DND-41 (cell line): ENCODE data around the gene CACNB2.

Source experiments
- ATAC-seq: fragments of 200-7000 bp; cut with Tn5 transposase; 3 replicates; pipeline ENCODE4 v1.9.1; 2021; ENCODE audit warnings: low read depth; ENCODE audit not compliant: insufficient read depth
- DNase-seq: peaks from one replicate; pipeline ENCODE4 v3.0.0-alpha.2; 2020
- H2AFZ ChIP-seq: 2 replicates; pipeline ENCODE4 v1.6.0; 2012; ENCODE audit warnings: low read depth, low read length
- H3K27ac ChIP-seq: 2 replicates; pipeline ENCODE4 v1.5.1; 2012; ENCODE audit warnings: low read length, inconsistent platforms
- H3K27me3 ChIP-seq: fragments of 200-600 bp; sonication (generic); 2 replicates; pipeline ENCODE4 v1.6.0; 2012; ENCODE audit warnings: low read length, mild to moderate bottlenecking, inconsistent platforms; ENCODE audit not compliant: insufficient read depth, poor library complexity
- H3K36me3 ChIP-seq: 2 replicates; pipeline ENCODE4 v1.5.1; 2012; ENCODE audit warnings: low read length, inconsistent platforms; ENCODE audit not compliant: insufficient read depth
- H3K4me1 ChIP-seq: 2 replicates; pipeline ENCODE4 v1.5.1; 2012; ENCODE audit warnings: mild to moderate bottlenecking, low read length; ENCODE audit not compliant: insufficient read depth
- H3K4me2 ChIP-seq: 2 replicates; pipeline ENCODE4 v1.6.0; 2012; ENCODE audit warnings: mild to moderate bottlenecking, moderate library complexity, low read length, inconsistent platforms; ENCODE audit not compliant: insufficient read depth
- H3K4me3 ChIP-seq, 2 experiments: fragments of 200-600 bp in 1 of 2; shearing (Covaris generic) in 1 of 2; 2 replicates each; pipeline ENCODE4 v1.5.1; 2012 to 2016; ENCODE audit warnings: inconsistent platforms in 2 of 2, low read length in 2 of 2, mild to moderate bottlenecking in 2 of 2, low read depth in 1 of 2, moderate library complexity in 1 of 2
- H3K79me2 ChIP-seq: 2 replicates; pipeline ENCODE4 v1.6.0; 2012; ENCODE audit warnings: low read length, inconsistent platforms; ENCODE audit not compliant: insufficient read depth
- H3K9ac ChIP-seq: 2 replicates; pipeline ENCODE4 v1.6.0; 2012; ENCODE audit warnings: low read depth, mild to moderate bottlenecking, inconsistent platforms, low read length, moderate library complexity
- H3K9me3 ChIP-seq: 2 replicates; pipeline ENCODE4 v1.5.1; 2012; ENCODE audit warnings: low read length, moderate library complexity, mild to moderate bottlenecking, inconsistent platforms; ENCODE audit not compliant: insufficient read depth, severe bottlenecking
- H4K20me1 ChIP-seq: 2 replicates; pipeline ENCODE4 v1.6.0; 2012; ENCODE audit warnings: low read length; ENCODE audit not compliant: insufficient read depth
- EZH2 ChIP-seq: IDR thresholded peaks from 3 replicates; pipeline ENCODE4 v1.6.1; 2012; ENCODE audit warnings: borderline replicate concordance, low read depth, mild to moderate bottlenecking, moderate library complexity, low read length, inconsistent platforms; ENCODE audit not compliant: severe bottlenecking
- TF ChIP-seq, protein P1 (sequence below): IDR thresholded peaks from 2 replicates; pipeline ENCODE4 v1.5.1; 2012; ENCODE audit warnings: borderline replicate concordance, low read length, moderate library complexity, mild to moderate bottlenecking; ENCODE audit not compliant: poor library complexity, severe bottlenecking; ENCODE audit errors: extremely low read depth

Gene CACNB2

DNA sequence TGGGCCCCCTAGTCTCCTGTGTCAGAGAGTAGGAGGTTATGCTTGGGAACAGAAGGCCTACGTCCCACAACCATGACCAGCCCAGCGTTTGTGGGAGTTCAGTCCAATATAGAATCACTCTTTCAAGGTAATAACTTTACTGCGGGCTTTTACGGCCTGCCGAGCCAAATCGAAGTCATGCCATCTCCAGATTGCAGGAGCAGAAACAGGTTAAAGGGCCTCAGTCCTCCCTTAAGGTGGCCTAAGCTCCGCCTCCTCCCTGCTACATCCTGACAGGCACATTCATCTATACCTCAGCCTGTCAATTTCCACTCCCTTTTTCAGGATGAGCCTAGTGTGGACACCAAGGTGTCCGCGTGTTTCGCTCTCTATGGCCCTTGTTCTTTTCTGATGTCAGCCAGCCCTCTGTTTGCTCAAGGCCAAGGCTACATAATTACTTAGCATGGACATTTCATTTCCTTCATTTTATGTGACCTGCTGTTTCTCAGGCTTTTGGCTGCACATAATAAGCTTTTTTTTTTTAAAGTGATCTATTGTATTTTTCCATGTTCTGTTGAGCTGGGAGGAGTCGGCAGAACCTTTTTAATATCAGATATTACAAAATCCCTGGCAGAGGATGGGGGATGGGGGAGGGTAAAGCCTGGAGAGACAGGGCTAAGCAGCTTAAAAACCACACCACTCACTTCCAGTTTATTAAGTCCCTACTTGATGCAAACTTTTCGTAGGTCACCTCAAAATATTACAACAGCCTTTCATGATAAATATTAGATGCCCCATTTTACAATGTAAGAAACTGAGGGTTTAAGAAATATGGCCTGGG lies 84.6 kb downstream of the CACNB2 start:
- Histone ChIP-seq H4K20me1 (no peaks in the 10 kb centered on the region), H3K9me3 (no peaks in the 10 kb centered on the region), H3K4me1 (no peaks in the 10 kb centered on the region), H3K27me3 (no peaks in the 10 kb centered on the region), H3K4me2 (no peak overlapping the region), H3K79me2 (no peaks in the 10 kb centered on the region), H3K9ac (no peak overlapping the region), H3K36me3 (no peaks in the 10 kb centered on the region), H2AFZ (no peak overlapping the region), H3K27ac (no peak overlapping the region), H3K4me3 (no peak overlapping the region)
- no peak for ATAC-seq
- no peak for TF ChIP-seq EZH2
- TF ChIP-seq, protein P1, sequence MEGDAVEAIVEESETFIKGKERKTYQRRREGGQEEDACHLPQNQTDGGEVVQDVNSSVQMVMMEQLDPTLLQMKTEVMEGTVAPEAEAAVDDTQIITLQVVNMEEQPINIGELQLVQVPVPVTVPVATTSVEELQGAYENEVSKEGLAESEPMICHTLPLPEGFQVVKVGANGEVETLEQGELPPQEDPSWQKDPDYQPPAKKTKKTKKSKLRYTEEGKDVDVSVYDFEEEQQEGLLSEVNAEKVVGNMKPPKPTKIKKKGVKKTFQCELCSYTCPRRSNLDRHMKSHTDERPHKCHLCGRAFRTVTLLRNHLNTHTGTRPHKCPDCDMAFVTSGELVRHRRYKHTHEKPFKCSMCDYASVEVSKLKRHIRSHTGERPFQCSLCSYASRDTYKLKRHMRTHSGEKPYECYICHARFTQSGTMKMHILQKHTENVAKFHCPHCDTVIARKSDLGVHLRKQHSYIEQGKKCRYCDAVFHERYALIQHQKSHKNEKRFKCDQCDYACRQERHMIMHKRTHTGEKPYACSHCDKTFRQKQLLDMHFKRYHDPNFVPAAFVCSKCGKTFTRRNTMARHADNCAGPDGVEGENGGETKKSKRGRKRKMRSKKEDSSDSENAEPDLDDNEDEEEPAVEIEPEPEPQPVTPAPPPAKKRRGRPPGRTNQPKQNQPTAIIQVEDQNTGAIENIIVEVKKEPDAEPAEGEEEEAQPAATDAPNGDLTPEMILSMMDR, result no peak
- DNase-seq, result no peak

DNA sequence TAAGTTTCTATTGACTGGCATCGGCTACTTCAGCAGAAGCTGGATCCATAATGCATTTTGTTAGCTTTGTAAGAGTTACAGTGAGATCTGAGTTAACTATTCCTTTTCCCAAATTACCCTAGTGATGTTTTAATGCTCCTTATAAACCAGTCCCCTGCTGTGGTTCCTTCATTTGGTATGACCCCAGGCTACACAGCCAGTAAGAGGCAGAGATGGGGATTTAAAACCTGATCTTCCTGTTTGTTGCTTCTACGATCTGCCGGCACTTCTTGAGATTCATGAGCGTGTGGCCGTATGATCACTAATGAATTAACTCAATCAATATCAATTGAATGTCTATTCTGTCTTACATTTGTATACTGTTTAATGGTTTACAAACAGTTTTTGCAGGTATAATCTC lies 86.1 kb downstream of the CACNB2 start:
- no peak overlapping the region for H2AFZ ChIP-seq
- TF ChIP-seq EZH2, result no peak
- TF ChIP-seq, protein P1, result no peak

DNA sequence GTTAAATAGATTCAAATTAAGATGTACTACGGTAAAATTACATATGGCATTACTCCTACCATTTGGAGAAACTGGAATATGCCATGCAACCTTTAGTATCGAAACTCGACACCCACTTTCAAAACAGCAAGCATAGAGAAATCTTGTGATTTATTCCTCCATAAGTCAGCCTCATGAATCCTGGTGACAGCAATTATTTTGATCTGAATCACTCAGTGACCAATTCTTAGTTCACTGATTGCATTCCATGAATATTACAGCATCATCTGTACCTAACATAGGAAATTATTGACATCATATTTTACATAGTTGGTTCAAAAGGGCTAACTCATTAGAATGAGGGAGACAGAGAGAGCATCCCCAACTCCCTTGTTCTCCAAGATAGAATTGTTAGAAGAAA lies 89.6 kb downstream of the CACNB2 start:
- no peaks in the 10 kb centered on the region for H3K4me1 ChIP-seq
- H3K4me3 ChIP-seq, result no peak overlapping the region
- no peak overlapping the region for H3K9ac ChIP-seq
- ATAC-seq, result no peak
- no peak for DNase-seq
- no peaks in the 10 kb centered on the region for H3K79me2 ChIP-seq
- H3K4me2 ChIP-seq, result no peak overlapping the region
- H3K27me3 ChIP-seq, result no peaks in the 10 kb centered on the region
- no peaks in the 10 kb centered on the region for H3K9me3 ChIP-seq
- H3K27ac ChIP-seq, result no peak overlapping the region
- H3K36me3 ChIP-seq, result no peaks in the 10 kb centered on the region
- H2AFZ ChIP-seq, result no peak overlapping the region
- TF ChIP-seq EZH2, result no peak
- TF ChIP-seq, protein P1, result no peak
- H4K20me1 ChIP-seq, result no peaks in the 10 kb centered on the region

More for the DNA sequence above, 86.1 kb downstream of the CACNB2 start:
- Histone ChIP-seq H3K4me2 (no peak overlapping the region), H3K79me2 (no peaks in the 10 kb centered on the region), H3K9ac (no peak overlapping the region), H3K36me3 (no peaks in the 10 kb centered on the region), H3K27me3 (no peaks in the 10 kb centered on the region), H3K4me1 (no peaks in the 10 kb centered on the region), H3K9me3 (no peaks in the 10 kb centered on the region), H4K20me1 (no peaks in the 10 kb centered on the region), H3K27ac (no peak overlapping the region), H3K4me3 (no peak overlapping the region)
- DNase-seq, result no peak
- ATAC-seq, result no peak
